ENCODE results near the gene ASTN1.

DNA sequence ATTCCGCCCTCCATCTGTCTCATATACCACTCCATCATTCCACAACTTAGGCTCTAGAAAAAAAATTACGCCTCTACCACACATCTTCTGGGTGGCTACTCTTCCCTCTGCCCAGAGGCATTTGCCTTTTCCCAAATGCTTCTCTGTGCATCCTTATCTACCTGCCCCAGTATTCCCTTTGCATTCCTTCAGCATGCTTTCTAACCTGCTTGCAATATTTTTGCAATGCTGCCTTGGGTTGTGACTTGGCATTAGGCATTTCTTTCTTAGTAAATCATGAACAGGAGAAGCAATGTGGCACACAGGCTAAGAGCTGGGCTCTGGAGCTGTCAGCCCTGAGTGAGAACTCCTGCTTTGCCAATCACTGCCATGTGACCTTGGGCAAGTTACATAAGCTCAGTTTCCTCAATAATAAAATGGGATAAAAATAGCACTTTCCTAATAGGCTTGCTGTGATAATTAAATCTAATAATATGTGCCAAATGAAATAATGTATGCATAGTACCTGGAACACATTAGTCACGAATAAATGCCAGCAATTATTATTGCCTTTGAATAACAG lies 276.0 kb downstream of the ASTN1 start:
- TF ChIP-seq, protein P1, sequence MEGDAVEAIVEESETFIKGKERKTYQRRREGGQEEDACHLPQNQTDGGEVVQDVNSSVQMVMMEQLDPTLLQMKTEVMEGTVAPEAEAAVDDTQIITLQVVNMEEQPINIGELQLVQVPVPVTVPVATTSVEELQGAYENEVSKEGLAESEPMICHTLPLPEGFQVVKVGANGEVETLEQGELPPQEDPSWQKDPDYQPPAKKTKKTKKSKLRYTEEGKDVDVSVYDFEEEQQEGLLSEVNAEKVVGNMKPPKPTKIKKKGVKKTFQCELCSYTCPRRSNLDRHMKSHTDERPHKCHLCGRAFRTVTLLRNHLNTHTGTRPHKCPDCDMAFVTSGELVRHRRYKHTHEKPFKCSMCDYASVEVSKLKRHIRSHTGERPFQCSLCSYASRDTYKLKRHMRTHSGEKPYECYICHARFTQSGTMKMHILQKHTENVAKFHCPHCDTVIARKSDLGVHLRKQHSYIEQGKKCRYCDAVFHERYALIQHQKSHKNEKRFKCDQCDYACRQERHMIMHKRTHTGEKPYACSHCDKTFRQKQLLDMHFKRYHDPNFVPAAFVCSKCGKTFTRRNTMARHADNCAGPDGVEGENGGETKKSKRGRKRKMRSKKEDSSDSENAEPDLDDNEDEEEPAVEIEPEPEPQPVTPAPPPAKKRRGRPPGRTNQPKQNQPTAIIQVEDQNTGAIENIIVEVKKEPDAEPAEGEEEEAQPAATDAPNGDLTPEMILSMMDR (IDR thresholded peaks at IDR 0.05; ENCODE audit: insufficient read depth, low read length): no peak
- no peak for TF ChIP-seq POLR2AphosphoS5 (IDR thresholded peaks at IDR 0.05; ENCODE audit: low read depth)

Data from HL-60 (cell line).